Stimulated activated naive CD8-positive, alpha-beta T cell treated with anti-CD3 and anti-CD28 coated beads, Interleukin-15, Interleukin-2, amounts not matched to agents 100 U/mL and 50 U/mL, for 24 hours (primary cell): ENCODE results near the gene CDHR1.
A peak's percentile ranks its signal among the peaks of the same experiment; 100 is the strongest.
"Not testable (repeated sequence)": the region's sequence is repeated elsewhere in the genome, so short reads cannot be mapped to it uniquely, and the experiment has no call there.

ENCODE experiments used
- ATAC-seq: fragments of 150-1000 bp; cut with Tn5 transposase; one replicate; pipeline ENCODE4 v1.10.0; 2021
- DNase-seq: peaks from one replicate; pipeline ENCODE4 v3.0.0; 2021

Gene CDHR1

DNA sequence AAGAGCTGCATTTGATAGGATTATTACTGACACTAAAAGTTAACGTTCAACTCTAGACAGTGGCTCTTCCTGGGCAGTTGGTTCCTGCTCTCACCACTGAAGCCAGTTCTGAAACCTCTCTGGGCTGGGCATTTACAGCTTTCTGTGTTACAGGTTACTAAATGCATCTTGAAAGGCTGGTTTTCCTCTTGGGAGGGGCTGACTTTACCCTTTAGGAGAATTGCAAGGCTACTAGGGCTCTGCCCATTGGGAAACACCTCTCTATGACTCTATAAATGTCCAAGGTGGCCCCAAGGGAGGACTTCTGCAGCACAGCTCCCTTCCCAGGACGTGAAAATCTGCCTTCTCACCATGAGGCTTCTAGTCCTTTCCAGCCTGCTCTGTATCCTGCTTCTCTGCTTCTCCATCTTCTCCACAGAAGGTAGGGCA, 20.8 kb upstream of the CDHR1 start, which contains the start of gene GPR15LG:
Gene GPR15LG, plus strand, starts transcription at position 301 of the 429 bp plus-strand sequence. Its CDS starts 51 bp downstream, at position 352.
- no peak for ATAC-seq
- no peak for DNase-seq

GRCh38 chr10:84175436-84175835, 18.9 kb upstream of the CDHR1 start:
- ATAC-seq = no peak
- no peak for DNase-seq

- DNase-seq (no peak), ATAC-seq (no peak)
Measured at GRCh38 chr10:84176351-84176750, 18.0 kb upstream of the CDHR1 start.

- peak; percentile 30 for ATAC-seq
- no peak for DNase-seq
Measured at GRCh38 chr10:84176836-84177474, 17.4 kb upstream of the CDHR1 start.

DNA sequence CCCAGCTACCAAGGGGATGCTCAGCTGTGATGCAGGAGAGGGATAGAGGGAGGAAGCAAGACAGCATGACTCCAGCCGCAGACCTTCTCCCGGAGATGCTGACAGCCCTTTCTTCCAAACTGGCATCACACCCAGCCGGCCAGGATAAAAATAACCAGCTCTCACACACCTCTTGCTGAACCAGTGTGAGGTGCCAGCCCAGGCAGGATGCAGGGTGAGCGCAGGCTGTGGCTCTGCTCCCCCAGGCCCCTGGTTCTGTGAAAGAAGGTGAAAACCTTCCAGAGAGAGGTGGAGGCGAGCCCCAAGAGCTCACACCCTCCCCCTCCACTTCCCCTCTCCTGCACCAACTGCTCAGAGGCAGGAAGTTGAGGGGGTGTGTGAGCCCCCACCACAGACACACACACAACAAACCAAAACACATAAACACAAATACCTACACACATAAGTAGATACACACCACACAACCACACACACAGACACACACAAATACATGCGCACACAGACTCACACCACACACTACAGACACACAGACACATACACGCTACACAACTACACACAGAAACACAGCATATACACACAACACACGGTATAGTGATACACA, 16.7 kb upstream of the CDHR1 start:
- peak; percentile 19 for DNase-seq
- peak; percentile 40 for ATAC-seq

GRCh38 chr10:84178160-84178609, 16.2 kb upstream of the CDHR1 start:
- no peak for ATAC-seq

GRCh38 chr10:84179059-84179710, 15.2 kb upstream of the CDHR1 start:
- DNase-seq = no peak
- peak; percentile 44 for ATAC-seq

More at GRCh38 chr10:84178160-84178609, 16.2 kb upstream of the CDHR1 start:
- DNase-seq = no peak

DNA sequence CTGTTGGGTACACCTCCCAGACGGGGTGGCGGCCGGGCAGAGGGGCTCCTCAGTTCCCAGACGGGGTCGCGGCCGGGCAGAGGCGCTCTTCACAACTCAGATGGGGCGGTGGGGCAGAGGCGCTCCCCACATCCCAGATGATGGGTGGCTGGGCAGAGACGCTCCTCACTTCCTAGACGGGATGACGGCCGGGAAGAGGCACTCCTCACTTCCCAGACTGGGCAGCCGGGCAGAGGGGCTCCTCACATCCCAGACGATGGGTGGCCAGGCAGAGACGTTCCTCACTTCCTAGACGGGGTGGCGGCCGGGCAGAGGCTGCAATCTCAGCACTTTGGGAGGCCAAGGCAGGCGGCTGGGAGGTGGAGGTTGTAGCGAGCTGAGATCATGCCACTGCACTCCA, 14.0 kb upstream of the CDHR1 start:
- DNase-seq, ATAC-seq: not testable (repeated sequence)

- ATAC-seq (no peak), DNase-seq (no peak)
Measured at GRCh38 chr10:84181631-84182030, 12.7 kb upstream of the CDHR1 start.

- DNase-seq (no peak), ATAC-seq (no peak)
Measured at GRCh38 chr10:84184517-84184916, 9.8 kb upstream of the CDHR1 start.

DNA sequence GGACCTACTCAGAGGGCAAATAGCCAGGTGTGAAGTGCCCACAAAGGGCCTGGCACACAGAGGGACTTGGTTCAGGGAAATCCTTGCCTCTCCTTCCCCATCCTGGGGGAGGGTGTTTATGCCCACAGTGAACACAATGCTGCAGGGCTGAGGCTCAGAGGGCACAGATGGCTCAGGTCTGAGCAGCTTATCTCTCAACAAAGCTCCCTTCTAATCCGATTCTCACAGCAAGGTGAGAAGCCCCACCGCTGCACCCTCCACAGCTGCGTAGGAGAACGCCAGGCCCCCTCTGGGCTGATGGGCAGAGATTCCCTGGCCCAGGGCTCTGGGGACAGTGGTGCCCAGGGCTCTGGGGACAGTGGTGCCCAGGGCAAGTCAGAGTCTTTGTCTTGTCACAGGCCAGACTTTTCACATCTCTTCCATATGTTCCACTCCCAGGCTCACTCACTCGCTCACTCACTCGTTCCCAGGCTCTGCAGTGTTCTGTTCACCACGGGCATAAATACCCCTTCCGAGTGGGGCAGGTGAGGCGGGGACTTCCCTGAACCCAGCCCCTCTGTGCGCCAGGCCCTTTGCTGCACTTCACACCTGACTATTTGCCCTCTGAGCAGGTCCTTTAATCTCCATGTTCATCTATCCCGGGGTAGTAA, 8.7 kb upstream of the CDHR1 start:
- ATAC-seq (no peak), DNase-seq (no peak)

DNA sequence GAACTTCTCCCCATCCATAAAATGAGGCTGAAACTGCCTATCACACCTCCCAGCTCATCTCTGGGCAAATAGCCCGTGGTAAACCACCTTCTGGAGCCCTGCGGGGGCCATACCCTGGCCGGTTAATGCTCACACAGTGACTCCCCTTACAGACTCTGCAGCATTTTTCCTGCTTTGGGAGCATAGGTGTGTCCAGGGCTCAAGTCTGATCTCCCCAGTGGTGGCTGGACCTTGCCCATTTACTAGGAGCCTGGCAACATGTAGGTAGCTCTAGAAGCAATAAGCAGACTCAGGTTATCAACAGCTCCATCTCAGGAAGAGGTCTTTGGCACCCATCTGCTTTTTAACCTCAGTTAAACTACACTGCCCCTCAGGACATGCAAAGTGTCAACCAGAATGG, 5.5 kb upstream of the CDHR1 start:
- ATAC-seq (no peak), DNase-seq (no peak)

- DNase-seq = no peak
- no peak for ATAC-seq
Measured at GRCh38 chr10:84190621-84191020, 3.7 kb upstream of the CDHR1 start.

GRCh38 chr10:84191106-84191505, 3.2 kb upstream of the CDHR1 start:
- DNase-seq = no peak
- no peak for ATAC-seq

GRCh38 chr10:84193327-84193726, 1.0 kb upstream of the CDHR1 start:
- DNase-seq (no peak), ATAC-seq (no peak)

DNA sequence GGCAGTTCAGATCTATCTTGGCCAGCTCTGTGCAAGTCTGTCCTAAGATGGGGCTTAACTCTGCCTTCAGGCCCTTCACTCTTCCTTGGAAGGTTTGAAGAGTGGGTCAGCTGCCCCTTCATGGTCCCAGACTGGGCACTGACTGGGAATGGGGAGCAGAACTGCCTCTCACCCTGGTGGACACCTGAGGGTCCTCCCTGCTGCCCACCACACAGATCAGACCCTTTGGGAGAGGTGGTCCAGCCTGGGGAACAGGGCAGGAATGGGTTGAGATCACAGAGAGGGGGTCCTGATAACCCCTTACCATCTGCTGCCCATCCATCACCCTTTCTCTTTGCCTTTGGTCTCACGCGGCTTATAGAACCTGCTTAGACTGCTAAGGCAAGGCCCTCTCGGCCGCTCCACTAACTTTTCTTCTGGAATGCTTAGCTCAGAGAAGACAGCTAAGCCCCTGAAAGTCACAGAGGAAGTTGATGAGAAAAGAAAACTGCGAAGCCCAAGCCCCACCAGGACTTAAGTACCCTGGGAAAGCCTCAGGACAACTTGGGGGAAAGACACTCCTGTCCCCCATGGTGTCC, 402 bp upstream of the CDHR1 start:
- no peak for DNase-seq
- ATAC-seq = no peak

DNA sequence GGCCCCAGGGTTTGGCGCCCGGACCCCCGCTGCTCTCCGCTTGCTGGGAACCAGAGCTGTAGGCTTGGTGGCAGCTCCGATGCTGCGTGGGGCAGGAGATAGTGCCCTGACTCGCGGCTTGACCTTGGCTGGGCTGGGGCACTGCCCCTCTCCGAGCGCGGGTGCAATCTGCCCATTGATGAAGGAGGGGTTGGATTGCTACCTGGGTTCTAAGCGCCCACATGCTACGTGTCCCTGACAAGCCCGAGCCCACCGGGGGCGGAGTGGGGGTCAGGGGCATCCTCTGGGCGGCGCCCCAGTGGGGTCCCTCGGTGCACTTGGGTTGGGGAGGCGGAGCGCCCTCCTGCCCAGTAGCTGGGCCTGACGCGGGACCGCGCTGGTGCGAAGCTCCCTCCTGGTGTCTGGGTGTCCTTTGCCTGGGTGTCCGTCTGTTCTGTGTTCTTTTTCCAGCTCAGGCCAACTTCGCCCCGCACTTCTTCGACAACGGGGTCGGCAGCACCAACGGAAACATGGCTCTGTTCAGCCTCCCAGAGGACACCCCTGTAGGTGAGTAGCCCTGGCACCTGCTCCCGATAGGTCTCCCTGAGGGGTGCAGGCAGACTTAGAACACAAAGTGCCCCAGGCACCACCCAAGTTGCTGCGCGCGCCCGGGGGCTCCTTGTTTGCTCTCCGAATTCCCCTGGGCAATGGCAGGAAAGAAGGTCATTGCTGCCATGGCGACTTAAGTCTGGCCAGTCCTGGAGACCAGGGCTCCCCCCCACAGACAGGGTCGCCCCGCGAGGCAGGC, 900 bp downstream of the CDHR1 start:
- ATAC-seq (no peak), DNase-seq (no peak)

- no peak for DNase-seq
- ATAC-seq = no peak
Measured at GRCh38 chr10:84196083-84196482, 1.7 kb downstream of the CDHR1 start.

DNA sequence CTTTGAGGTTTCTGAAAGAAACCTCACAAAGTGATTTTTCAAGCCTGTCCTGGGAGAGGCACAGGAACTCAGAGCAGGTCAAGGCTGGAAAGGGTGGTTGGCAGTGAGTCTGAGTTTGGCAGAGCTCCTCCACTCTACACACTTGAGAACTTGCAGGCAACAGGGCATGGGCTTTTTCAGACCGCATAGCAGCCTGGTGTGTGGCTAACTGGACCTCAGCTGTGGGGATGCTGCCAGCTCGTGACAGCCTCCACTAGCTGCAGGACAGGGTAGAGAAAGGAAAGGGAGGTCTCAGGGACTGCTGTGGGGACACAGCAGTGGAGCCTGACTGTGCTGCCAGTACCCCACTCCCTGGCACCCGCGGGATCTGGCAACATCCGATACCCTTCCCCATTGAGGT, 2.6 kb downstream of the CDHR1 start:
- ATAC-seq (no peak), DNase-seq (no peak)

DNA sequence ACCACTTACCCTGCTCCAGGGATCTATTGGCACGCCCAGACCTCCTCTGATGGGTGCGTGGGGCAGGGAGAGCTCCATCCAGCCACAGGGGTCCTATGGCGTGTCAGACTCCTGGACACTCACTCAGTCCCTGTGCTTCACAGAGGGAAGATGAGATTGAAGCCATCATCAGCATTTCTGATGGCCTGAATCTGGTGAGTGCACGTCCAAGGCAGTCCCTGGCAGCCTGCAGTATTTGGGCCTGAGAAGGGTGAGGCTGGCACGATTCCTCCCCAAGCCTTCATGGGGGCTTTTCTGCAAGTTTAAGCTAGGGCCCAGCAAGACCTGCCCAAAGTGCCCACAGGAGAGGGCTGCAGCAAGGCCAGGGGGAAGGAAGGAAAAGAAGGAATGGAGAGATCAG, 3.3 kb downstream of the CDHR1 start:
- no peak for ATAC-seq
- no peak for DNase-seq

- no peak for DNase-seq
- ATAC-seq = no peak
Measured at GRCh38 chr10:84198206-84198915, 4.0 kb downstream of the CDHR1 start.
